Fibroblast of lung (primary cell): ENCODE results near the gene SCGB1D1.

Source experiments
- CTCF ChIP-seq, 2 donors: IDR thresholded peaks in 1 of 2; conservative IDR thresholded peaks in 1 of 2; 1 replicate in 1 of 2; 2 replicates in 1 of 2; pipeline ENCODE4 v1.5.1; 2011 to 2012; ENCODE audit warnings: low read length in 2 of 2, control low read depth in 1 of 2, inconsistent platforms in 1 of 2, low read depth in 1 of 2, mild to moderate bottlenecking in 1 of 2
- EZH2 ChIP-seq: IDR thresholded peaks from 2 replicates; pipeline ENCODE4 v1.5.1; 2012; ENCODE audit warnings: low read length, control low read depth, mild to moderate bottlenecking; ENCODE audit errors: missing control alignments

- TF ChIP-seq CTCF (conservative IDR thresholded peaks at IDR 0.05 in 1 of 2, IDR thresholded peaks at IDR 0.05 in 1 of 2; ENCODE audit: low read depth in 1 of 2, low read length in 2 of 2) (no peak), EZH2 (no peak)
These were observed 3.8 kb upstream of the SCGB1D1 start for GRCh38 chr11:62186195-62186594.
